DMS153 treated with DMSO at 0.1 percent for 48 hours (cell line): ENCODE results near the gene BEST4.
"Not testable (repeated sequence)": the region's sequence is repeated elsewhere in the genome, so short reads cannot be mapped to it uniquely, and the experiment has no call there.

ENCODE experiments used
- DNase-seq: peaks from one replicate; lab custom pipeline; 2025; ENCODE audit not compliant: unreplicated experiment; lab: John Stamatoyannopoulos, UW

Gene BEST4

DNA sequence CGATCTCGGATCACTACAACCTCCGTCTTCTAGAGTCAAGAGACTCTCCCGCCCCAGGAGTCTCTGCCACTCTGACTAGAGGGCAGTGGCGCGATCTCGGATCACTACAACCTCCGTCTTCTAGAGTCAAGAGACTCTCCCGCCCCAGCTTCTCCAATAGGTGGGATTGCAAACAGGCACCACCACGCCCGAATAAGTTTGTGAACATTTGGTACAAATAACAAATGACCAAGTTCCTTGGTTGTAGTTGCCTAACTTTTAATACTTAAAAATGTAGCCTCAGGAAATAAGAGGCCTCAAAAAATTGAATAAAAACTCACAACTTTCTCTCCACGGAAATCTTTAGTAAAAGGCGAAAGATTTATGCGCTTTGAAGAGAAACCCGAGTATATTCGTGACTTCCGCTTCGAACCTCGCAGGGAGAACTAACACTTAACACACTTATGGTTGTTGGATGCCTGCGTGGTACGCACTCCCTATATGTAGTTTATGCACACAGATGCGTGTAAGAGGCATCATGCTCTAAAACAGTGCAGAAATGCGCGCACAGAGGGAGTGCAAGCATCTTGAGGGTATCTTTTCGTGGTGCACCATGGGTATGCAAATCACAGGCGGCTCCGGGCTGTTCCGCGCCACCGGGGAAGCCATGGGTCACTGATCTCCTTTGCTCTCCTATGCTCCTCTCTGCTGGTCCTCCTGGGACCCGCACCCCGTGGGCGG is 31.8 kb upstream of the BEST4 start:
- peak; percentile 95 for DNase-seq

DNA sequence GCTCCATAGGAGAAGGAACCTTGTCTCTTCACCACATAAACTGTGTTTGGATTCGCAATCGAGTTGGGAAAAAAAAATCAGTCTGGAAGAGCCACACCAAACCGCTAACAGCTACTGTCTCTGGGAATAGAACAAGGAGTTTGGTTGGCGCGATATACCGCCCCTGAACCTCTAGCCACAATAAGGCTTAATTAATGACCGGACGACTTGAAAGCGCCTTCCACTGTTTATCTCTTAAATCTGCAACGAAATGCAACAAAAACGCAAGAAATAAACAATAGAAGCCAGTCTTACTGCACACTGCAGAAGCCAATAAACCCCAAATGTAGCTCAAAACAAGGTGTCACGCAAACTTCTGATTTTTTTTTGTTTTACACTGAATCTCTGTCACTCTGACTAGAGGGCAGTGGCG is 31.2 kb upstream of the BEST4 start:
- no peak for DNase-seq

- DNase-seq = no peak
These were observed 30.0 kb upstream of the BEST4 start for GRCh38 chr1:44817771-44818495.

DNA sequence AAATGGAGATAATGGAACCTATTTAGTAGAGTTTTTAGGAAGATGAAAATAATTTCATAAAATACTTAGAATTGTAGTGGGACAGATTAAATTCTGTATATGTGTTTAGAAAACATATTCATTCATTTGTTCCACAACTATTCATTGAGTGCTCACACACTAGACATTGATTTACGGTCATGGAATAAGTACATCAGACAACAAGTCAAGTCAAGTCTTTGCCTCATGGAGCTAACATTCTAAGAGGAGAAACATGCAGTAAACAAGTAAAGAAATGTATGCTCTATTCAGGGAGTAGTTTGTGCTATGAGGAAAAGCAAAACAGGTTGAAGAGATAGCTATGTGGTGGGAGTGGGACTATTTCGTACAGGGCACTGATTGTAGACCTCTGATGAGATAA is 29.3 kb upstream of the BEST4 start:
- no peak for DNase-seq

DNA sequence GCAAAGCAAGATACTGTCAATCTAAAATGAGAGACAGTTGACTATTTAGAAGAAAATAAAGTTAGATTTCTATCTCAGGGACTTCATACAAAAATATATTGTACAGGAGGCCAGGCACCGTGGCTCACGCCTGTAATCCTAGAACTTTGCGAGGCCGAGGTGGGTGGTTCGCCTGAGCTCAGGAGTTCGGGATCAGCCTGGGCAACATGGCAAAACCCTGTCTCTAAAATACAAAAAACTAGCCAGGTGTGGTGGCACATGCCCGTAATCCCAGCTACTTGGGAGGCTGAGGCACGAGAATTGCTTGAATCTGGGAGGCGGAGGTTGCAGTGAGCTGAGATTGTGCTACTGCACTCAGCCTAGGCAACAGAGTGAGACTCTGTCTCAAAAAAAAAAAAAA is 28.0 kb upstream of the BEST4 start:
- DNase-seq = not testable (repeated sequence)

DNA sequence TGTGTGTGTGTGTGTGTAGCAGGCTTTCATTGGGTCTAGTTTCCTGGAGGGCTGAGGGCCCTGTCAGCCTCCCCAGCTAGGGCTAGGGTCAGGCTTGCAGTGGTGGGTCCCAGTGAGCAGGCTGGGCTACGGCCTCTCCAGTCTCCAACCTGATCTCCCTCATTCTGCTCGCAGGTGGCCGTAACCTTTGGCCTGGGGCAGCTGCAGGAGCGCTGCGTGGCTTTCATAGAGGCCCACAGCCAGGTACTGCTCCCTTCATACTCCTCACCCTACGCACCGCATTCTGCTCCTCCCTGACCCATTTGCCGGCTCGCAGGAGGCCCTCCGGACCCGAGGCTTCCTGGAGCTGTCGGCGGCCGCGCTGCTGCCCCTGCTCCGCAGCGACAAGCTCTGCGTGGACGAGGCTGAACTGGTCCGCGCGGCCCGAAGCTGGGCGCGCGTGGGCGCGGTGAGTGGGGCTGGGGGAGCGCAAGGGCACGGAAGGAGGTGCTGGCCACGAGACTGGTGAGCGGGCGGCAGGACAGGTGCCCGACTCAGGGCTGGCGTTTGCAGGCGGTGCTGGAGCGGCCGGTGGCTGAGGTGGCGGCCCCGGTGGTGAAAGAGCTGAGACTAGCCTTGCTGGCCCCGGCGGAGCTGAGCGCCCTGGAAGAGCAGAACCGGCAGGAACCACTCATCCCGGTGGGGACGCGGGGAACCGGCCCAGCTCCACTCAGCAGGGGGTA is 25.0 kb upstream of the BEST4 start:
- no peak for DNase-seq

DNA sequence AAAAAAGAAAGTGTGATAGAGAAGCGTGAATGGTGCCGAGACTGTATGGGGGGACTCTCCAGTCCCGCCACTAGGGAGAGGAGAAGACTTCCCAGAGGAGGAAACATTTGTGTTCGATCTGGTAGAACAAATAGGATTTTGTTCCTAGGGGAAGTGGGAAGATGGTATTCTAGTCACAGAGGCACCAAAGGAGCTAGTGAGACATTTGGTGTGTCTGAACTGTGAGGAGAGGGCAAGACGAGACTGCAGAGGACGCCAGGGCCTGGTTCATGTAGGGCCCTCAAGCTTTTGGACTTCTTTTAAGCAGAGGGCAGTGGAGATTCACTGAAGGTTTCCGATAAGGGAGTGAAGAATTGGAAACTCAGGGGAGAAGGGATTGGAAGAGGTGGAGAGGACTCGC is 23.3 kb upstream of the BEST4 start:
- no peak for DNase-seq

DNA sequence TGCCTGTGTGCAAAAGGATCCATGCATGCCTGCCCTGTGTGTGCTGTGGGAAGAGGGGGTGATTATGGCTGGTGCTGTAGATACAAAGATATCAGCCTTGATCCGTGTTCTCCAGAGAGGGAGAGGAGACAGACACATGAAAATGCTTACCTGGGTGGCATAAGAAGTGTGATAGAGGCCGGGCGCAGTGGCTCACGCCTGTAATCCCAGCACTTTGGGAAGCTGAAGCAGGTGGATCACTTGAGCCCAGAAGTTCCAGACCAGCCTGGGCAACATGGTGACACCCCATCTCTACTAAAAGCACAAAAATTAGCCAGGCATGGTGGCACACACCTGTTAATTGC is 22.8 kb upstream of the BEST4 start:
- not testable (repeated sequence) for DNase-seq

DNA sequence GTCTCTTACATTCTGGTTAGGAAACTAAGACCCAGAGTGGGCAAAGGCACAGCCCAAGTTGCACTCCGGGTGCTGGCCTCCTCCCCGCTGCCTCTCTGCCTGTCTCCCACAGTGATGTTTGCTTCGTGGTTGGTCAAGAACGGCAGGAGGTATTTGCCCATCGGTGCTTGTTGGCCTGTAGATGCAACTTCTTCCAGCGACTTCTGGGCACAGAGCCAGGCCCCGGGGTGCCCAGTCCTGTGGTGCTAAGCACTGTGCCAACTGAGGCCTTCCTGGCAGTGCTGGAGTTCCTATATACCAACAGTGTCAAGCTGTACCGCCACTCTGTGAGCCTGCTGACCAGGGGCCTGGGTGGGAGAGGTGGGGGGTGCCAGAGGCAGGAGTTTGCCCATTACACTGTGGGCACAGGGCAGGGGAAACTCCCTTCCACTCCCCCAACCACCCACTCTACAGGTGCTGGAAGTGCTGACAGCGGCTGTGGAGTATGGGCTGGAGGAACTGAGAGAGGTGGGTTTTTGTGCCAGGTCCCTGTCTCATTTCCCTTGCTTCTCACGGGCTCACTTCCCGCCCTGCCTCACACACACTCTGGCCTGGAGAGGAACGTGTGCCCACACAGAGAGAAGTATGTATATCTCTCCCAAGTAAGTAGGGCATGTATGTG is 22.3 kb upstream of the BEST4 start:
- no peak for DNase-seq

DNA sequence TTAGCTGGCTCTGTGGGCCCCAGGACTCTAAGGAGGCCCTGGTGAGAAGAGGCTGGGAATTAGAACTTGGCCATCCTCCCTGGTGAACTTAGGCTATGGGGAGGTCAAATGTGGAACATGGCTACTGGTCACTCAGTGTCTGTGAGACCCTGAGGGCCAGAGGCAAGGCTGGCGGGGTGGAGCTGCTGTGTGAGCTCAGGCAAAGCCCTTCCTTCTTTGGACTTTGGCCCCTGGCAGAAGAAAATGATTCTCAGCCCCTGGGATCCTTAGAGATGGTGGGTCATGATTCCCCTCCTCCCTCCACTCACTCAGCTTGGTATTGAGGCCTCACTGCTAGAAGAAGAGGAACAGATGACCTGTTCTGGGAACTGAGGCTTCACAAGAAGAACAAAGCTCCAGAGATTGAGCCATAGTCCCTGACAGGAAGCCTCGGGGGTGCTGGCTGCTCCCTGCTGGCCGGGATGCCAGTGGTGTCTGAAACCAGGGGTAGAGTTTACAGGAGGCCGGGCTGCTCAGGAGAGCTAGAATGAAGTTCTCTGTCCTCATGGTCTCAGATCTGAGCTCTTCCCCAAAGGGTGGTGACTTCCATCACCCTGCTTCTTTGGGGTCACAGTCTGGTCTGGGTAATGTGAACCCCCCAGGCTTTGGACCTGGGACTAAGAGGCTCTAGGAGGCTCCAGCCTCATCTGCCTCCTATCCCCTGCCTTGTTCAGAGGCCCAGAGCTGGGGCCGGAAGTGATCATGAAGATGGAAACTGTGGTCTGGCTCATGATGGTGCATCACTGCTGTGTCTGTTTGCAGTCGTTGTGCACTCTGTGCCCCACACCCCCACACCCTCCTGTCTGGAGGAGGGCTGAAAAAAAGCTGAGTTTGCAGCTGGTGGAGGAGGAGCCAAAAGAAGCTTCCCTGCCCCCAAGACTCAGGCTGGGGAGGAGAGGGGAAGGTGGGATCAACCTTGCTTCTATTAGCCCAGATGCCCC is 21.3 kb upstream of the BEST4 start:
- no peak for DNase-seq

DNA sequence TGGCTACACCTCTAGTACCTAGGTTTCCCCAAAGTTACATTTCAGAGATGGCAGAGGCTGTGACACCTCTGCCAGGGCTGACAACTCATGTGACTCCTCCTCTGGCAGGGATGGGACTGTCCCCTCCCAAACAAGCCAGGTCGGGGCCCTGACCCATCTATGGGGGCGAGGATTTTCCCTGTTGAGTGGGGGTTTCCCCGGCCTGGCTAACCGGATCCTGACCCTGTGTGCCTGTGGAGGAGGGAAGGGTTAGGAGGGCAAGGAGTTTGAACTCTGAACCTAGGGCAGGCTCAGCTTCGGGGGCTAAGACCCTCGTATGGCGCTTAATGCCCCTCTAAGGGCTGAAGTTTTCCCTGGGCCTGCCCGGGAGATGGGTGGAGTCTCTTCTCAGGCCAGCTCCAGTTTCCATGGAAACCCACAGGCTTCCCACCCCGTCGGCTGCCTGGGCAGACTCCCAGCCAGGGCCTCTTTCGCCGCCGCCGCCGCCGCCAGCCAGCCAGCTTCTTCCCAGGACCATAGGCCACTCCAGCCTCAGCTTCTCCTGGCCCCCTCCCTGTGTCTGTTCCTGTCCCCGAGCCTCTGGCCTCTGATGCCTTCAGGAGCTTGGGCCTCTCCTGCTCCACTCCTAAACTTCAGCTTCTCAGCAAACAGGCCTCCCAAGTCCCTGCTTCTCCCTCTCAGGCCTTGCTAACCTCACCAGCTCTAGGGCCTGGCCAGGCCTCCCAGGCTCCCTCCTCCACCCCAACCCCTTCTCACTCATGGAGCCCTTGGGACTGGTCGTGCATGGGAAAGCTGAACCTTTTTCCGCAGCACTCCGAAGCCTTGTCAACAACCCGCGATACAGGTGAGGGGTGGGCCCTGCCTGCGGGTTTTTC is 20.3 kb upstream of the BEST4 start, which contains the start of gene BTBD19:
TSS of gene BTBD19 (plus strand) at position 461 of the 875 bp plus-strand sequence. CDS start at position 759, 298 bp downstream.
- DNase-seq = no peak

GRCh38 chr1:44807364-44808062 is 19.5 kb upstream of the BEST4 start:
- peak; percentile 96 for DNase-seq

DNA sequence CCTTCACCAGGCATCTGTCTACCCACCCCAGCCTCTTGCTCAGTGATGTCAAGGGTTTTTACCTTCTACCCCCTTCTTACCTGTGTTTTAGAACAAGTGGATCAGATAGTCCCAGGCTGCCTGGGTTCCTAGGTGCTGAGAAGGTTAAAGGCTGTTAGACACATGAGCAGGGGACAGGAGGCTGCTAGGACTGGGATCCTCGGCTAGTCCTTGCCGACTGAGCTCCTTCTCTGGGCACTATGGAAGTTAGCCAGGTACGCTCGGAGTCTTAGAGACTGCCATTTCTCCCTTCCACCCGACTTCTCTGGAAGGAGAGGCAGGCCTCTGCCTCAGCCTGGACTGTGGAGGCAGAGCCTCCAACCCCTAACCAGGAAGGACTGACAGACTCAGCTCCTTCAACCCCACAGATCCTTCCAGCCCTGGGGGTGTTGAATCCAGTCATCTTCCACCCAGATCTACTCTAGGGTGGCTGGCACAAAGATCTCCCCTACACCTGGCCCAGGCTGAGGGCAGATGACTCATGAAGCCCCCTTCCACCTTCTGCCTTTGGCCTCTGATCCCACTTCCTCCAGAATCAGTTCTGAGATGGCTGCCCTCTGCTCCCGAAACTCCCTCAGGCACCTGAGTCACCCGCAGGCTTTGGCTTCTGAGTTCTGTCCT is 18.9 kb upstream of the BEST4 start, which contains the start of gene DYNLT4:
TSS of gene DYNLT4 (minus strand) at position 648 of the 660 bp plus-strand sequence. CDS start 683 bp downstream, outside the sequence.
- no peak for DNase-seq

- no peak for DNase-seq
These were observed 18.2 kb upstream of the BEST4 start for GRCh38 chr1:44806025-44806703.

- no peak for DNase-seq
These were observed 17.5 kb upstream of the BEST4 start for GRCh38 chr1:44805311-44806024.

GRCh38 chr1:44803312-44804095 is 15.5 kb upstream of the BEST4 start:
- DNase-seq = no peak
